ENCODE results near the gene SCT.

DNA sequence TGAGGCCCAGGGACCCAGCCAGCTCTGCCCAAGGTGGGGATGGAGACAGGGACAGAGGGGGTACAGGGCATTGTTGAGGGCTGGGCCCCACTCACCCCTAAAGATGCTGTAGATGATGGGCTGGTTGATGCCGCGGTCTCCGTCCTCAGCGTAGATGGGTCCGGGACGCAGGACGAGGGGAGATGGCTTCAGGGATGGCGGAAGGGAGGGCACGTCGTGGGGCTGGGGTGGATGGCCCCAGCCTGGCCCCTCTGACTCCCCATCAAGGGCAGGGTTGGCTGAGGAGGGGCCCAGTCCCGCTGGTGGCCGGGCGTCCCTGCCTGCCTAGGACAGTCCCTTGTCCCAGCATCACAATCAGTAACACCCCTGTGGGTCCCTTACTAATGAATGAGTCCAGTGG lies 6.8 kb downstream of the SCT start:
- no peak for TF ChIP-seq YY1 (IDR thresholded peaks at IDR 0.05; ENCODE audit: insufficient read depth, insufficient read length)
- no peak for TF ChIP-seq SUZ12 (IDR thresholded peaks at IDR 0.05; ENCODE audit: extremely low read depth, insufficient read depth, insufficient read length)

Measured in NT2/D1 (cell line).